ENCODE measurements around the gene TRUB2.

The TRUB2 gene

GRCh38 chr9:128322404-128323211, at the start of gene TRUB2, which contains the start of gene COQ4:
Gene TRUB2, minus strand, starts transcription at chr9:128322447. Its CDS starts 39 bp downstream, at chr9:128322408.
Gene COQ4, plus strand, starts transcription at chr9:128322839. Its CDS starts 20 bp downstream, at chr9:128322859.
- ChIA-PET POLR2A (no interaction called here), CTCF (no interaction called here)
- TF ChIP-seq BHLHE40 (IDR thresholded peaks at IDR 0.05; ENCODE audit: borderline replicate concordance) (no peak), PKNOX1 (IDR thresholded peaks at IDR 0.05) (no peak; the same call in 1 of the 2 replicates), L3MBTL2 (conservative IDR thresholded peaks at IDR 0.05) (peak; percentile 26), ELF4 (IDR thresholded peaks at IDR 0.05) (peak; percentile 55), TARDBP (IDR thresholded peaks at IDR 0.05) (peak; percentile 74), CTBP1 (IDR thresholded peaks at IDR 0.05; ENCODE audit: borderline replicate concordance) (peak; percentile 90), FOXK2 (IDR thresholded peaks at IDR 0.05) (no peak)
- peak; percentile 92 for DNase-seq (ENCODE audit: extremely low spot score)

GRCh38 chr9:128371630-128372117, 49.4 kb upstream of the TRUB2 start:
- ChIA-PET POLR2A (interaction anchor here (0.9 to 2.3 kb wide), 12 partner anchors 10 to 158 kb away, joined by 3 to 18 read pairs (median 4); partner anchors contain the start of genes CERCAM, GOLGA2 and SWI5), CTCF (interaction anchor here (0.9 to 1.0 kb wide), 2 partner anchors 11 to 30 kb away, joined by 4 to 6 read pairs; no protein-coding TSS in a partner anchor)
- DNase-seq (ENCODE audit: extremely low spot score), result no peak
- TF ChIP-seq FOXK2 (IDR thresholded peaks at IDR 0.05) (no peak), TARDBP (IDR thresholded peaks at IDR 0.05) (no peak), L3MBTL2 (conservative IDR thresholded peaks at IDR 0.05) (no peak), BHLHE40 (IDR thresholded peaks at IDR 0.05; ENCODE audit: borderline replicate concordance) (no peak), FOXM1 (IDR thresholded peaks at IDR 0.05; ENCODE audit: borderline replicate concordance) (no peak), ARNT (IDR thresholded peaks at IDR 0.05) (no peak), SP1 (IDR thresholded peaks at IDR 0.05) (no peak), LEF1 (IDR thresholded peaks at IDR 0.05; ENCODE audit: borderline replicate concordance) (no peak), CTBP1 (IDR thresholded peaks at IDR 0.05; ENCODE audit: borderline replicate concordance) (no peak), PKNOX1 (IDR thresholded peaks at IDR 0.05) (no peak), SUZ12 (IDR thresholded peaks at IDR 0.05) (no peak), ELF4 (IDR thresholded peaks at IDR 0.05) (no peak), FOXA1 (IDR thresholded peaks at IDR 0.05) (no peak), NFRKB (IDR thresholded peaks at IDR 0.05) (no peak), HDGF (IDR thresholded peaks at IDR 0.05; ENCODE audit: borderline replicate concordance) (no peak), ZNF384 (IDR thresholded peaks at IDR 0.05) (no peak)

- DNase-seq (ENCODE audit: extremely low spot score), result peak; percentile 98
- ChIA-PET CTCF (interaction anchor here (0.5 to 1.1 kb wide), 4 partner anchors 9 to 213 kb away, joined by 4 to 6 read pairs (median 4); no protein-coding TSS in a partner anchor), POLR2A (interaction anchor here (0.6 to 2.3 kb wide), 15 partner anchors 9 to 209 kb away, joined by 3 to 18 read pairs (median 4); partner anchors contain the start of genes CERCAM, GOLGA2 and SWI5)
- no peak for TF ChIP-seq SP1 (IDR thresholded peaks at IDR 0.05)
- peak; percentile 42 for TF ChIP-seq ELF4 (IDR thresholded peaks at IDR 0.05)
Measured at GRCh38 chr9:128370752-128371629, 48.7 kb upstream of the TRUB2 start, which contains the start of gene URM1. Gene URM1, plus strand, starts transcription at chr9:128371374. Its CDS starts 7 bp downstream, at chr9:128371381.

- DNase-seq (ENCODE audit: extremely low spot score), result no peak
- no peak for TF ChIP-seq FOXA1 (IDR thresholded peaks at IDR 0.05)
- no peak for TF ChIP-seq ZNF384 (IDR thresholded peaks at IDR 0.05)
- no peak for TF ChIP-seq ELF4 (IDR thresholded peaks at IDR 0.05)
- no peak for TF ChIP-seq PKNOX1 (IDR thresholded peaks at IDR 0.05)
- no peak for TF ChIP-seq CTBP1 (IDR thresholded peaks at IDR 0.05; ENCODE audit: borderline replicate concordance)
- TF ChIP-seq NFRKB (IDR thresholded peaks at IDR 0.05), result no peak
- no peak for TF ChIP-seq LEF1 (IDR thresholded peaks at IDR 0.05; ENCODE audit: borderline replicate concordance)
Measured at GRCh38 chr9:128370367-128370751, 48.1 kb upstream of the TRUB2 start.

GRCh38 chr9:128369024-128369706, 46.9 kb upstream of the TRUB2 start:
- TF ChIP-seq CTBP1 (IDR thresholded peaks at IDR 0.05; ENCODE audit: borderline replicate concordance), result no peak
- TF ChIP-seq FOXA1 (IDR thresholded peaks at IDR 0.05), result no peak
- no peak for TF ChIP-seq TARDBP (IDR thresholded peaks at IDR 0.05)
- no peak for TF ChIP-seq ELF4 (IDR thresholded peaks at IDR 0.05)
- no peak for TF ChIP-seq FOXM1 (IDR thresholded peaks at IDR 0.05; ENCODE audit: borderline replicate concordance)
- no peak for TF ChIP-seq SP1 (IDR thresholded peaks at IDR 0.05)
- no peak for TF ChIP-seq ZNF384 (IDR thresholded peaks at IDR 0.05)
- TF ChIP-seq SUZ12 (IDR thresholded peaks at IDR 0.05), result no peak
- no peak for TF ChIP-seq L3MBTL2 (conservative IDR thresholded peaks at IDR 0.05)
- no peak for TF ChIP-seq HDGF (IDR thresholded peaks at IDR 0.05; ENCODE audit: borderline replicate concordance)
- TF ChIP-seq NFRKB (IDR thresholded peaks at IDR 0.05), result no peak
- TF ChIP-seq ARNT (IDR thresholded peaks at IDR 0.05), result no peak
- no peak for TF ChIP-seq LEF1 (IDR thresholded peaks at IDR 0.05; ENCODE audit: borderline replicate concordance)
- no peak for TF ChIP-seq BHLHE40 (IDR thresholded peaks at IDR 0.05; ENCODE audit: borderline replicate concordance)
- TF ChIP-seq PKNOX1 (IDR thresholded peaks at IDR 0.05), result no peak
- TF ChIP-seq FOXK2 (IDR thresholded peaks at IDR 0.05), result no peak
- POLR2A ChIA-PET, result no interaction called here
- DNase-seq (ENCODE audit: extremely low spot score), result no peak
- CTCF ChIA-PET, result no interaction called here

More at GRCh38 chr9:128370367-128370751, 48.1 kb upstream of the TRUB2 start:
- POLR2A ChIA-PET, result interaction anchor here (1.1 to 2.3 kb wide), 5 partner anchors 9 to 209 kb away, joined by 3 to 18 read pairs (median 7); partner anchors contain the start of gene CERCAM
- CTCF ChIA-PET, result interaction anchor here (1.1 kb wide), 1 partner anchor 8 kb away, joined by 5 read pairs; no protein-coding TSS in a partner anchor
